ENCODE data around the gene ZNF232.
"Not testable (repeated sequence)": the region's sequence is repeated elsewhere in the genome, so short reads cannot be mapped to it uniquely, and the experiment has no call there.

ZNF232 gene

GRCh38 chr17:5097101-5097834 lies 14.4 kb downstream of the ZNF232 start:
- DNase-seq (ENCODE audit: low spot score) = no peak

- no peak for DNase-seq (ENCODE audit: low spot score)
Measured at GRCh38 chr17:5096731-5097100, 15.0 kb downstream of the ZNF232 start.

GRCh38 chr17:5092218-5093010 lies 19.3 kb downstream of the ZNF232 start:
- DNase-seq (ENCODE audit: low spot score) = no peak

GRCh38 chr17:5080591-5080990 lies 31.1 kb downstream of the ZNF232 start:
- DNase-seq (ENCODE audit: low spot score) = no peak

GRCh38 chr17:5078106-5079028 lies 33.3 kb downstream of the ZNF232 start, which contains the start of gene ZFP3:
TSS of gene ZFP3 (plus strand) at chr17:5078467. CDS start at chr17:5091505, 13,038 bp downstream.
- peak; percentile 85 for DNase-seq (ENCODE audit: low spot score)

GRCh38 chr17:5077781-5078105 lies 33.9 kb downstream of the ZNF232 start:
- no peak for DNase-seq (ENCODE audit: low spot score)

- DNase-seq (ENCODE audit: low spot score) = not testable (repeated sequence)
Measured at GRCh38 chr17:5077275-5077674, 34.4 kb downstream of the ZNF232 start.

- not testable (repeated sequence) for DNase-seq (ENCODE audit: low spot score)
Measured at GRCh38 chr17:5075472-5075871, 36.2 kb downstream of the ZNF232 start.

GRCh38 chr17:5069724-5070123 lies 42.0 kb downstream of the ZNF232 start:
- DNase-seq (ENCODE audit: low spot score) = no peak

GRCh38 chr17:5068236-5068635 lies 43.4 kb downstream of the ZNF232 start:
- DNase-seq (ENCODE audit: low spot score) = no peak

- DNase-seq (ENCODE audit: low spot score) = no peak
Measured at GRCh38 chr17:5065227-5065744, 46.4 kb downstream of the ZNF232 start.

Measured in putamen (tissue), 1 donor.